GM12865 (cell line): Measurements from ENCODE around the gene HOXC4.

Experiments
- DNase-seq: peaks from one replicate; pipeline ENCODE4 v3.0.0; 2010; ENCODE audit warnings: low read depth
- H3K4me3 ChIP-seq: 2 replicates; pipeline ENCODE4 v1.5.1; 2011; ENCODE audit warnings: mild to moderate bottlenecking, low read depth, low read length, control low read depth
- CTCF ChIP-seq: IDR thresholded peaks from 2 replicates; pipeline ENCODE4 v1.5.1; 2011; ENCODE audit warnings: low read length, control low read depth, low read depth, inconsistent platforms; ENCODE audit not compliant: insufficient read depth; ENCODE audit errors: missing control alignments

Gene HOXC4

GRCh38 chr12:54017027-54017788, 36.4 kb upstream of the HOXC4 start:
- no peak for DNase-seq
- peak overlapping the region; percentile 63 for H3K4me3 ChIP-seq
- TF ChIP-seq CTCF, result peak; percentile 8

- TF ChIP-seq CTCF, result no peak
- H3K4me3 ChIP-seq, result peak overlapping the region; percentile 63
- peak; percentile 95 for DNase-seq
Measured at GRCh38 chr12:54017878-54018467, 35.7 kb upstream of the HOXC4 start.

GRCh38 chr12:54018468-54018984, 35.1 kb upstream of the HOXC4 start:
- DNase-seq, result no peak
- TF ChIP-seq CTCF, result no peak
- peak overlapping the region; percentile 63 for H3K4me3 ChIP-seq

GRCh38 chr12:54019091-54019811, 34.4 kb upstream of the HOXC4 start:
- no peak overlapping the region for H3K4me3 ChIP-seq
- no peak for DNase-seq
- TF ChIP-seq CTCF, result no peak

GRCh38 chr12:54019924-54020590, 33.6 kb upstream of the HOXC4 start:
- TF ChIP-seq CTCF, result no peak
- H3K4me3 ChIP-seq, result no peak overlapping the region
- DNase-seq, result no peak

- DNase-seq, result no peak
- no peak for TF ChIP-seq CTCF
- H3K4me3 ChIP-seq, result no peak overlapping the region
Measured at GRCh38 chr12:54020591-54021405, 32.8 kb upstream of the HOXC4 start.
